Fibroblast of skin of scalp (primary cell): ENCODE measurements around the gene ANKLE1.

Experiments
- DNase-seq: peaks from one replicate; pipeline ENCODE4 v3.0.0-alpha.2; 2013

Gene ANKLE1

DNA sequence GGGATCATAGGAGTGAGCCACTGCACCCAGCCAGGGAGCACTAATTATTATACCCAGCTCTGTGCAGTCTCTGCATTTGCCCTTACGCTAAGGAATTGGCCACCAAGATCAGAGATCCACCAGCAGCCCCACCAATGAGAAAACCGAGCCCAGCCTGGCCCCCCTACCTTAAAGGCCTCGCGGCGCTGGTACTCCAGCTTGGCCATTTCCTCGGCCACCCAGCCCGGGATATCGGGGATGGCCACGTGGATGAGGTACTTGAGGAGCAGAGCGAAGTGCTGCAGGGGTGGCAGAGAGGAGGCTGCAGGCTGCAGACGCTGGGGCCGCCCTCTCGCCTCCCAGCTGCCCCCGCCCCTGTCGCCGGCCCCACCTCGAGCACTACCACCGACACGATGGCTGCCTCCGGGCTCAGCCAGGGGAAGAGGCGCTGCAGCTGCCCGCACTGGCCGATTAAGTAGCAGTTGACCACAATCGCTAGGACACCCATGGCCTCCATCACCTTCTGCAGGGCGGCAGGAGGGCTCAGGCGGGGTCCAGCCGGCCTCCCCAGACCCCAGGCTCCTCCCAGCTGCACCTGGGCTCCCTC, 45.5 kb downstream of the ANKLE1 start:
- no peak for DNase-seq

DNA sequence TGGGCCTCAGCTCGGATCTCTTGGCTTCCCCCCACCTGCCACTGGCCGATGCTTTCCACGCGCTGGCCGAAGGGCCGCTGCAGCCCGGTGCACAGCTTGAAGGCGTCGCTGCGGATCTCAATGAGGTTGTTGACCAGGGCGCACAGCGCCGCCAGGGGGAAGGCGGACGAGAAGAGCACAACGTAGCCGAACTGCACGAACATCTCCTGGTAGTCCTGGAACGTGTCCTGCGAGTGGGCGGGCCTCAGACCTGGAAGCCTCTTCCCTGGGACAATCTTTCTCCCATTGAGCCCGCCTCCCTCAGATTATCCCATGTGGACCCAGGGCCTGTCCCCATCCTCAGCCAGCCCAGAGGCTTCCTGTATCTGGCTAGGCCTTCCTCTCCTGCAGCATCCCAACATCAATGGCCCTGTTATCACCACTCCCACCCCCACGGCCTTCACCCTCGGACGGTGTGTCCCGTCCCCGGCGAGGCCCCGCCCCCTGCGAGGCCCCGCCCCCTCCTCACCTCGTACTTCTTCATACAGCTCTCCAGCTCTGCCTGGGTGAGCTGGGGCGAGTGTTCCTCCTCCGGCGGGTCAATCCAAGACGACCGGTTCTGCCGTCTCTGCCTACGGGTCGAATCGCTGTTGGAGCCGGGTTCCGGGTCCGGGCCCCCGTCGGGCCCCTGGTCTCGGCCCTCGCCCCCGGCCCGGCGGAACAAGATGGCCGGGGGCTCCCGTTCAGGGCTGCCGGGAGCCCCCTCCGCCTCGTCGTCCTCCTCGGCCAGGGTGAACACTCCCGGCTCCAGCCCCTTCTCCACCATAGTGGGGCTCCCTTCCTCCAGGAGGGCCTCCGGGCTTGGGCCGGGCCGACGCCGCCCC, 46.2 kb downstream of the ANKLE1 start:
- DNase-seq: no peak

DNA sequence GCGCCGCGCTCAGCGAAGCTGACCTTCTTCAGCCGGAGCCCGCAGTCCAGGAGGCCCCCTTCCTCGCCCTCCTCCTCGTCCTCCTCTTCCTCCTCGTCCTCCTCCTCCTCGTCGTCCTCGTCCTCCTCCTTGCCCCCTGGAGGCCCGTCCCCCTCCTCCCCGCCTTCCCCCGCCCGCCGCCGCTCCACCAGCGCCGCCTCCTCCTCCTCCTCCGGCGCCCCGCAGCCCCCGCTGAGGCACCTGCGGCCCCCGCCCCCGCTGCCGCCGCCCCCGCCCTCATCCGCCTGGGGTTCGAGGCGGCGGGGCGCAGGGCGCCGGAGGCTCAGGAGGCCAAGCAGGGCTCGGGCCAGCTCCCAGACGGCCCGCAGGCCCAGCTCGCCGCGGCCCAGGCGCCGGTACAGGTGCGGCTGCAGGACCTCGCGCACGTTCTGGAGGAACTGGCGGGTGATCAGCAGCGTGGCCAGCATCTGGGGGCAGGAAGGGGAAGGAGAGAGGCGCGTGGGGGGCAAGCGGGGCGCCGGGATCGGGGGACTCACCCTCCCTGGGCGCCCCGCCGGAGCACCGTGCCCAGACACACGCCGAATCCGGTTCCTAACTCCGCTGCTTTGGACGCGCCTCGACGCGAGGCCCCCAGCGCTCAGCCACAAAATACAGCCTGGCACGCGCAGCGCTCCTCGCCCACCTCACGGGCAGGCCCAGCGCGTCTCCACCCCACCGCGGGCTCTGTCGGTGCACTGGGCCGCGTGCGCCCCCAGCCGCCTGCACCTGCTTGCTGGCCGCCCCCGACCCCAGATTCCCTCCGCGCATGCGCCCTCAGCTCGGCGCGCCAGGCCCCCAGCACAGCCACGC, 47.0 kb downstream of the ANKLE1 start:
- DNase-seq: no peak

DNA sequence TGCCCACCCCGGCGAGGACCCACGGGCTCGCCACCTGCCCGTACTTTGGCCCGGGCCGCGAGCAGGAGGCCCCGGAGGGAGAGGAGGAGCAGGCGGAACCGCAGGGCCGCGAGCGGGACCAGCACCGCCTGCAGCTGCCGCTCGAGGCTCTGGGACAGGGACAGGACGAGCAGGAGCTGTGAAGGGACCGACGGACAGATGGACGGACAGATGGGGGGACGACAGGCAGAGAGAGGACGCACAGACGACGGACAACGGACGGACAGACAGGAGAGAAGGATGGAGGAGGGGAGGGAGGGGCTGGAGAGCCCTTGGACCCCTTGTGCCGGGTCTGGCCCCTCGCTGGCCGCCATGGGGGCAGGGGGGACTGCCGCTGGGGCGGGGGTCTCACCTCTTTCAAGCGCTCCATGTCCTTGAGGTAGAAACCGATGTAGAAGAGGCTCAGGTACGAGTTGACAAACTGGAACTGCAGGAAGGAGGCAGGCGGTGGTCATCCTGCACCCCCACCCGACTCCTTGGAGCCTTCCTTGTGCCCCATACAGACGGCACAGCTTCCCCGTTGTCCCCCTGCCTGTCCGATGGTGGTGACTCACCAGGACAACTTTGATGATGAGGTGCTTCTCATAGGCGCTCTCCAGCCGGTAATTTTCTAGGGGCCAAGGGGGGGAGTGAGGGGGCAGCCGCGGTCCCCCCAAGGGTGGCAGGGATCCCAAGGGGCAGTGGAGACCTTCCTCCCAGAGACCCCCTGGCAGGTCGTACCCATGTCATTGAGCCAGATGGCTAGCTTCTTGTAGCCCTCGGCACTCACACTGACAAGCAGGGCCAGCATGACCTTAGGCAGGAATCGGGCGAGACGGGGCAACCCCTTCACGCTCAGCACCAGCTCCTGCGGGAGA, 47.9 kb downstream of the ANKLE1 start:
- DNase-seq: no peak

DNA sequence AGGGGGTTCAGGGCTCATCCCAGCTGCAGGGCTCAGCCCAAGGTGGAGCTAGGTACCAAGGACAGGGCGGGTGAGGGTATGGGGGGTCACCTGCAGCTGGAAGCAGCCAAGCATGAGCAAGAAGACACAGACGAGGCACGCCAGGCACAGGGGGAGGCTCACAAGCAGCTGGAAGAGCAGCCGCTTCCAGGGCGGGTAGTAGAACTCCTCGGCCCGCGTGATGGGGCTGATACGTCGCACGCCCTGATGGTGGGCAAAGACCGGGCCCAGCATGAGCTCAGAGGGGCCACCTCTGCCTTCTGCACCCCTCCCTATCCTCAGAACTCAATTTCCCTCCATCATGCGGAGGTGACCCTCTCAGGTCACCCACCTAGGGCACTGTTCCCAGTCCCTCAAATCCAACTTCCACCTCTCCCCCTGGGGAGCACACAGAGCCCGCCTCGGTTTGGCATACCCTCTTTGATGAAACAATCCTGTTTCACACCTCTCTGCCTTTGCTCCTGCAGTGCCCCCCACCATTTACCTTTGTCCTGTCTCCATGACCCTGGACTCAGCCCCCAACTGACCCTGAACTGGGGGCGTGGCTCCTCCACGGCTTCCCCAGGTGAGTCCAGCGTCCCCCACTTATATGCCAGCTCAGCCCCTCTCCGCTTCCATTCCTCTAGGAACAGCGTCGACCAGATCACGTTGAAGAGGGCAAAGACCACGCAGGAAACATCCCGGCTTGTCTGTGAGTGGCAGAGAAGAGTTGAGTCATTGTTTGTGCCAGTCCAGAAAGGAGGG, 48.8 kb downstream of the ANKLE1 start:
- no peak for DNase-seq

DNA sequence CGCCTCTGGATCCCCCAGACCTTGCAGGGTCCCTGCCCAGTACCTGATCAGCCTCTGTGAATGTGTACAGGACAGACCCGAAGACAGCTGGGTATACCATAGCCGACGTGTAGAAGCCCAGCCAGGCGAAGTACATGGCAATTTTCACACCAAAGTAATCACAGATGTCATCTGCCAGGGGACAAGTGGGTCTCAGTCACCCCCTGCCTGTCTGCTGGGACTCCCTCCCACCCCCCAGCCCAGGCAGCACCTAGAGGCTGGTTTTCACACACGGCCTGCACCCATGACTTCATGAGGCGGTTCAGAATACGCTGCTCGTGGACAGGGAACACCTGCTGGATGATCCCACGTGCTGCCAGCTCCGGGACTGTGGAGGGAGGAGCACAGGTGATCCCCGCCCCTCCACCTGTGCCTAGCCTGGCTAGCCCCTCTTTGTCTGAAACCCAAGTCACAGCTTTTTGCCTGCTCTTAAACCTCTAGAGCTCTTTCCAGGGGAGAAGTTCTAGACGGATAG, 49.4 kb downstream of the ANKLE1 start:
- DNase-seq: no peak

DNA sequence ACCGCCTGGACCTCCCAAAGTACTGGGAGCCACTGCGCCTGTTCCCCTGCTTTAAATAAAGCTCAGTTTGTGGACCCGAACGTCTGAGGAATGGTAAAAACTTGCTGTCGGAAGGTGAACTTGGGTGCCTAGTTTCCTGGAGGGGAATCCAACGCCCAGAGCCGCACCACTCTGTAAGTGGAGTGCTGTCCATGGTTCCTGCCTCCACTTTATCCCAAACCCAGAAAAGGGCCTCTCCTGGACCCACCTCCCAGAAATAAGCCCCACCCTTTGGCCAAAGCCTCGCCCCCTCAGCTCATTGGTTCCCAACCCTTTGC, 50.6 kb downstream of the ANKLE1 start:
- no peak for DNase-seq

DNA sequence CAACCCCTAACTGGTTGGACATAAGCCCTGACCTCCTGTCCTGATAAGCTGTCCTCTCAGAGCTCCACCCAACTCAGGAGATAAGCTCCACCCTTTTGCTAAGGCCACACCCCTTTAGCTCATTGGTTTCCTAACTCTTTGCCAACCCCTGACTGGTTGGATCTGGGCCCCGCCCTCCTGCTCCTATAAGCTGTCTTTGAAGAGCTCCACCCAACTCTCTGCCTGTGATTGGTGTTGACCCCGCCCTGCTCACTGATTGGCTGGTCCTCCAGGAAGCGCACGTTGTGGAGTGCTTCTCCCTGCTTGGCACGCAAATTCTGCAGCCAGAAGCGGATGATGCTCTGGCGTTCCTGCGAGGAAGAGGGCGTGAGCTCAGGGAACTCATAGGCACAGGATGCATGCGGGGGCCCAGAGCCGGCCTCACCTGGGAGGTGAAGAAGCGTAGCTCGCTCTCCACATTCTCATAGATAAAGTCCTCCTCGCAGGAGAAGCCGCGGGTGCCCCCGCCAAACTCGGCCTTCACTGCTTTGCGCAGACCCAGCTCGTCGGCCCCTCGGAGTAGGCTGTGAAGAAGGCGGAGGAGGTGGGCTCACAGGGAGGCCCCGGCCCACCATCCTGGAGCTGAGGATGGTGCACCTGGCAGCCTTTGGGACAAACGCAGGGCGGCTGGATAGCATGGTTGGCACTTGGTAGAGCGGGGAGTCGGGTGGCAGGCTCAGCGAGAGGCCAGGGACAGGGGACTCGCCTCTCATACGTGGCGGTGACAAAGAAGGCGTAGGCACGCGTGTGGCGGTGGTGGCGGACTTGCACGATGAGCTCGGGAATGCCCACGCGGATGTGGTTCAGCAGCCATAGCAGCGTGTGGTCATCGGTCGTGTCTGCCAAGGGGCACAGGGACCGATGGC, 51.2 kb downstream of the ANKLE1 start:
- DNase-seq: peak; percentile 58

DNA sequence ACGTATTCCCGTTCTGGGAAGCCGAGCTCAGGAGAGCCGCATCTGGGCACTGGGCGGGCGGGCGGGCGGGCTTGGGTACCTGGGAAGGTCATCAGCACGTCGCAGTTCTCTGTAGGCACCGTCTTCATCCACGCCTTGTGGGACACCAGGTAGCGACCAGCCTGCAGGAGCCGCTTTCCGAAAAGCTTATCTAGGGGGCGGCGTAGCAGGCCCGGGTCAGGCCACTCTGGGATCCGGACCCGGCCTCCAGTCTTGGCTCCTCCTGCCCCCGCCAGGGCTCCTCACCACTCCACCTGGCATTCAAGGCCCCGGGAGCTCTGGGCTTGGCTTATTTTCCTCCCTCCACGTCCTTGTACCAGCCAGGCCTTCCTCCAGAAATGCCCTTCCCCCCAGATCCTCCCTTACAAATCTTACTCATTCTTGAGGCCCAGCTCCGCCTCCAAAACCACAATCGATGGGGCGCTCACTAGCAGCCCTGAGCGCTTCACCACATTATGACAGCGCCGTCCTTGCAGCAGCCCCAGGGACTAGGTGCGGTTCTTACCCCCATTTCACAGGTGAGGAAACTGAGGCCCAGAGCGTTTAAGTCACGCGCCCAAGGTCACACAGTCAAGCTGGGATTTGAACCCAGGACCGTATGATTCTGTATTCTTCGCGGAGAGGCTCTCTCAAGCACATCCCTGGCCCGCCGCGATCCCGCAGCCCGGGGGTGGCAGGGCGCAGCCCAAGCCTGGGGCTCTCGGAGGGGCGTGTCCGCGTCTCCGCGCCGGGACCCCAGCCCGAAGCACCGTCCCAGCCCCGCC, 52.1 kb downstream of the ANKLE1 start:
- peak; percentile 84 for DNase-seq

DNA sequence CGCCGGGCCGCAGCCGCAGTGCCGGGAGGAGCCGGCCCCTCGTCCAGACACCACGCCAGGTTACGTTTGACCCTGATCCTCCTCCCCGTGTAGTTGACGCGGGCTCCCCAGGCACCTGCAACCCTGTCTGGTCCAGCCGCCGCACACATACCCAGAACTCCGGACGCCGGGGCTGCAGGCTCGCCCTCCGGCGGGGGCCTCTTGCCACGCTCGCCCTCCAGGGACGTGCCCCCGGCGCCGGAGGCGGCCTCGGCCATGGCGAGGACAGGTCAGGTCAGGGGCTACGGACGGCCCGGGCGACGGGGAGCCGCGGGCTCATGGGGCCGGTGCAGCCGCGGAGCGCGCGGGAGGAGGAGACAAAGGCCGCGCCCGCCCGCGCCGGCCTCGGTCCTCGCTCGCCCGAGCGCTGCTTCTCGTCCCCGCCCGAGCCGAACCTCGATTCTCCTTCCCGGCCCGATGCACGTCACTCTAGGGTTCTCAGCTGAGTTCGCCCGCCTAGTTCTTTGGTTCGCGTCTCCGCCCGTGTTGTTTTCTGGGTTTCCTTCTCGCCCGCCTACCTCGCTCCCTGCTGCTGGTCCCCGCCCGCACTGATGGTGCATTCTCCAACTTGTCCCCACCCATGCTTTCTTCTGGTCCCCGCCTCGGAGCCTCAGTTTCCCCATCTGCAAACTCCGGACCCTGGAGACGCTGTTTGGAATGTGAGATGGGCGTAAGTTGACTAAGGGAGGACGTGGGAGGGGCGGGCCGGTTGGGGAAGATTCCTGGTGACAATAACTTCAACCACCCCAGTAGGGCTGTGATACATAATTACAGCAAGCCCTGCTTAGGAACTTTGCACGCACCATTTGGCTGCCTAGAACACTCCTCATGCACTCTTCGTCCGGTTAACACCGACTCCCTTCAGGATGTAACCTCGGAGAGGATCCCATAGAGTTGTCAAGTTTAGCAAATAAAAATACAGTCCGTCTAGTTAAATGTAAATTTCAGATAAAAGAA, 53.0 kb downstream of the ANKLE1 start, which contains the start of gene ANO8:
Gene ANO8, minus strand, starts transcription at position 442 of the 996 bp plus-strand sequence. Its CDS starts 185 bp downstream, at position 257.
- DNase-seq: peak; percentile 99

DNA sequence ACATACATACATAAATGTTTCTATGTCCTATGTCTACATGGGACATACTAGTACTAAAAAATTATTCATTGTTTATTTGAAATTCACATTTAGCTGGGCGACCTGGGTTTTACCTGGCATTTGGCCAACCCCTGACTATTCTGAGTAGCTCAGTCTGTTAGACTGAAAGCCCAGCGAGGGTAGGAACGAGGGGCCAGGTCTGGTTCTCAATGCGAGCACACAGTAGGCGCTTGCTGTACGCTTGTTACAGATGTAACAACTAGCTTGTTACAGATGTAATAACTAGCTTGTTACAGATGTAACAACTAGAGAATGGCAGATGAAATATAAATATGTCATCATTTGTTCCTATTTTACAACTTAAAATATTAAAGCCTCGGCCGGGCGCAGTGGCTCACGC, 53.9 kb downstream of the ANKLE1 start:
- no peak for DNase-seq
